NB4 (cell line): ENCODE measurements around the gene PA2G4.
"Not testable (repeated sequence)": the region's sequence is repeated elsewhere in the genome, so short reads cannot be mapped to it uniquely, and the experiment has no call there.

Experiments
- DNase-seq: peaks from one replicate; pipeline ENCODE4 v3.0.0; 2010; ENCODE audit warnings: low read depth
- H3K4me3 ChIP-seq: one replicate; pipeline ENCODE4 v1.5.1; 2011; ENCODE audit warnings: mild to moderate bottlenecking, low read depth, low read length, moderate library complexity
- MAX ChIP-seq: IDR thresholded peaks from 2 replicates; pipeline ENCODE4 v1.6.1; 2011; ENCODE audit warnings: low read depth, low read length
- MYC ChIP-seq: IDR thresholded peaks from 2 replicates; pipeline ENCODE4 v1.6.1; 2011; ENCODE audit warnings: low read depth, low read length
- POLR2A ChIP-seq: IDR thresholded peaks from 2 replicates; pipeline ENCODE4 v1.6.1; 2011; ENCODE audit warnings: mild to moderate bottlenecking; ENCODE audit not compliant: insufficient read length; ENCODE audit errors: extremely low read depth
- TF ChIP-seq, protein P1 (sequence below): IDR thresholded peaks from one replicate; pipeline ENCODE4 v1.5.1; 2012; ENCODE audit warnings: low read depth, low read length

Gene PA2G4

GRCh38 chr12:56116267-56117081 lies 12.1 kb downstream of the PA2G4 start, which contains the start of gene RPL41:
RPL41 (plus strand) TSS chr12:56116633.
- peak; percentile 95 for DNase-seq
- TF ChIP-seq, protein P1, sequence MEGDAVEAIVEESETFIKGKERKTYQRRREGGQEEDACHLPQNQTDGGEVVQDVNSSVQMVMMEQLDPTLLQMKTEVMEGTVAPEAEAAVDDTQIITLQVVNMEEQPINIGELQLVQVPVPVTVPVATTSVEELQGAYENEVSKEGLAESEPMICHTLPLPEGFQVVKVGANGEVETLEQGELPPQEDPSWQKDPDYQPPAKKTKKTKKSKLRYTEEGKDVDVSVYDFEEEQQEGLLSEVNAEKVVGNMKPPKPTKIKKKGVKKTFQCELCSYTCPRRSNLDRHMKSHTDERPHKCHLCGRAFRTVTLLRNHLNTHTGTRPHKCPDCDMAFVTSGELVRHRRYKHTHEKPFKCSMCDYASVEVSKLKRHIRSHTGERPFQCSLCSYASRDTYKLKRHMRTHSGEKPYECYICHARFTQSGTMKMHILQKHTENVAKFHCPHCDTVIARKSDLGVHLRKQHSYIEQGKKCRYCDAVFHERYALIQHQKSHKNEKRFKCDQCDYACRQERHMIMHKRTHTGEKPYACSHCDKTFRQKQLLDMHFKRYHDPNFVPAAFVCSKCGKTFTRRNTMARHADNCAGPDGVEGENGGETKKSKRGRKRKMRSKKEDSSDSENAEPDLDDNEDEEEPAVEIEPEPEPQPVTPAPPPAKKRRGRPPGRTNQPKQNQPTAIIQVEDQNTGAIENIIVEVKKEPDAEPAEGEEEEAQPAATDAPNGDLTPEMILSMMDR = no peak
- TF ChIP-seq MAX = peak; percentile 58; the same call in 1 of the 2 replicates
- peak; percentile 92 for TF ChIP-seq MYC
- peak; percentile 99 for TF ChIP-seq POLR2A
- H3K4me3 ChIP-seq = peak within 1 kb of the TSS; percentile 86

DNA sequence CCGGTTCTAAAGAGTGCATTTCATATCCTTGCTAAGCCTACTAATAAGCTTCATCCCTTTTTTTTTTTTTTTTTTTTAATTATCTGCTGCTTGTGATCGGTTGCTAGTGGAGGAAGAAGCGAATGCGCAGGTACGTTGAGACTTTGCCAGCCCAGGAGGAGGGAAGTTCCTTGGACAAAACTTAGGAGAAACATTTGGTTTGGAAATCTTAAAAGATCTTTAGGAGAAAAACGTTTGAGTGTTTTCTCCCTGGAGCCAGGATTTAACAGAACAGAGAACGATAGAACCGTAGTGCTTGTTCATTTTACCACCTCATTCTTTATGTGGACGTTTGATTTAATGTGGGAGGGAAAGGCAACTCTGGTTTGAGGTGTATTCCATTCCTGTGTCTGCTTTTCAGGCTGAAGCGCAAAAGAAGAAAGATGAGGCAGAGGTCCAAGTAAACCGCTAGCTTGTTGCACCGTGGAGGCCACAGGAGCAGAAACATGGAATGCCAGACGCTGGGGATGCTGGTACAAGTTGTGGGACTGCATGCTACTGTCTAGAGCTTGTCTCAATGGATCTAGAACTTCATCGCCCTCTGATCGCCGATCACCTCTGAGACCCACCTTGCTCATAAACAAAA lies 12.8 kb downstream of the PA2G4 start:
- peak overlapping the region; percentile 86 for H3K4me3 ChIP-seq
- not testable (repeated sequence) for DNase-seq

DNA sequence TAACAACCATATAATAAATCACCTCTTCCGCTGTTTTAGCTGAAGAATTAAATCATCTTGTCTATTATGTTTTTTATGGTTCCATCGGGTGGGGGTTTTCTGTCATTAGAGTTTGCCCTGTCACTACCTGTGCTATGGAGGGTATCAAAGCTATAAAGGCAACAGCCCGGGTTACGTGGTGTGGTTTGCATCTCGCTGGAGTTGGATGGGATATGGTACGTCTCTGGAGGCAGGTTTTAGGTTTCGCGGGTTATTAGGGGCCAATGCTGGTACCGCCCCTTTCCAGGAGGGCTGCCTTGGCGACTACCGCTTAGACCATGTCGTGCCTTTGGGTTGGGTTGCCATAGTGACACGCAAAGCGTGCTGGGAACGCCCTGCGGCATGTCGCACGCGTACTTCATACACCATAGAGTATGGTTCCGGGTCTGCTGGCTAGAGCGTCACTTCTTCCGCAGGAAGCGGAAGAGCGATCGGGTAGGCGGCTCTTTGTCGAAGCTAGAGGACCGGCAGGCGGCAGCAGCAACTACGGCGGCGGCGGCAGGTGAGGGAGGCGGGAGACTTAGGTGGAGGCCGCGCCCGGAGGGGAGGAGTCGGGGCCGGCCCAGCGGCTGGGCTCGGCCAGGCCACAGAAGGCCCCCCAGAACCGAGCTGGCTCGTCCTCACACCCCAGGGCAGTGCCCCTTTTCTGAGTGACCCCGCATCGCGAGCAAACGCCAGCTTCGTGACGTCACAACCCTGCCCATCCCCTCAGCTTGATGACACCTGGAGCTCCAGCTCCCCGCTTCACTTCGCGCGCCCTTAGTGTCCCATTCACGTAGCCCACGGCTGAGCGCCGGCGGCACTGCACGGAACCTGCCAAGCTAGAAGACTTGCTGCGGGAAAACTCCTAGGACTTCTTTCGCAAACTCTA lies 13.7 kb downstream of the PA2G4 start, which contains the start of gene ZC3H10:
ZC3H10 (plus strand) TSS at position 489 of the 910 bp plus-strand sequence. CDS start 2,297 bp downstream, outside the sequence.
- TF ChIP-seq MYC = peak; percentile 98
- peak; percentile 94 for TF ChIP-seq MAX
- peak; percentile 98 for TF ChIP-seq POLR2A
- TF ChIP-seq, protein P1 = no peak
- peak; percentile 100 for DNase-seq
- peak within 1 kb of the TSS; percentile 86 for H3K4me3 ChIP-seq

DNA sequence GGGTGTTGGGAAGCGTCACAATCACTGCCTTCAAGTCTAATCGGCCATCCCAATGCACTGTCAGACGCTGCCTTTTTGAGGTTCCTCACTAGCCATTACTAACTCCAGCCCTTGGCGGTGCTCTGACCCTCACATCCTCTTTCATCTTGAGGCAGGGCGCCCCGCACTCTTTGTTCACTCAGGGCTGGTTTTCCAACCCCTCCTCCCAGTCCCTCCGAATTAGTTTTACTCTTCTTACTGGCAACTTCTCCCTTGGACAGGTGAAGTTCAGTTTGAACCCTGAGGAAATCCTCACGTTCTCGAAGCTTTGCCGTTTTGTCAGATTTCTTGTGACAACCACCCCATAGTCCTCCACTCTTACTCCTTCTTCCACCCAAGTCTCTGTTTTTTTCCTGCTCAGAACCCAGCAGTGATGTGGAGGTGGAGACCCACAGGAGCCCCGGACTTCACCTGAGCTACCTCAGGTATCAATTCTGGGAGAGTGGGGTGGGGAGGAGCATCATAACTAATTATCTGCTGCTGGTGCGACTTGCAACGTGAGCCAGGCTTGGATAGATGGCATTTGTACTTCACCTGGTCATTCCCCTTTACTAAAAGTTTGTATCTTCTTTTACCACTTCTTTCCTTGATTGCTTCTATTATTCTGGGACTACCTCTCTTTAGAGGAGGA lies 14.5 kb downstream of the PA2G4 start:
- no peak for TF ChIP-seq POLR2A
- TF ChIP-seq MYC = no peak
- no peak for TF ChIP-seq MAX
- TF ChIP-seq, protein P1 = no peak
- no peak for DNase-seq
- peak overlapping the region; percentile 71 for H3K4me3 ChIP-seq

- no peak for TF ChIP-seq POLR2A
- peak; percentile 98 for TF ChIP-seq MAX
- TF ChIP-seq, protein P1 = peak; percentile 72
- peak; percentile 99 for TF ChIP-seq MYC
- H3K4me3 ChIP-seq = peak overlapping the region; percentile 71
- DNase-seq = peak; percentile 91
Measured at GRCh38 chr12:56119361-56119796, 15.0 kb downstream of the PA2G4 start.
